NCI-H1436 (cell line): ENCODE results near the gene DNMT3B.

Experiments
- DNase-seq: peaks from one replicate; lab custom pipeline; 2025; lab: John Stamatoyannopoulos, UW

Gene DNMT3B

GRCh38 chr20:32823737-32824588, 61.8 kb downstream of the DNMT3B start:
- DNase-seq, result no peak

- DNase-seq, result no peak
These were observed 66.0 kb downstream of the DNMT3B start for GRCh38 chr20:32828029-32828680.

DNA sequence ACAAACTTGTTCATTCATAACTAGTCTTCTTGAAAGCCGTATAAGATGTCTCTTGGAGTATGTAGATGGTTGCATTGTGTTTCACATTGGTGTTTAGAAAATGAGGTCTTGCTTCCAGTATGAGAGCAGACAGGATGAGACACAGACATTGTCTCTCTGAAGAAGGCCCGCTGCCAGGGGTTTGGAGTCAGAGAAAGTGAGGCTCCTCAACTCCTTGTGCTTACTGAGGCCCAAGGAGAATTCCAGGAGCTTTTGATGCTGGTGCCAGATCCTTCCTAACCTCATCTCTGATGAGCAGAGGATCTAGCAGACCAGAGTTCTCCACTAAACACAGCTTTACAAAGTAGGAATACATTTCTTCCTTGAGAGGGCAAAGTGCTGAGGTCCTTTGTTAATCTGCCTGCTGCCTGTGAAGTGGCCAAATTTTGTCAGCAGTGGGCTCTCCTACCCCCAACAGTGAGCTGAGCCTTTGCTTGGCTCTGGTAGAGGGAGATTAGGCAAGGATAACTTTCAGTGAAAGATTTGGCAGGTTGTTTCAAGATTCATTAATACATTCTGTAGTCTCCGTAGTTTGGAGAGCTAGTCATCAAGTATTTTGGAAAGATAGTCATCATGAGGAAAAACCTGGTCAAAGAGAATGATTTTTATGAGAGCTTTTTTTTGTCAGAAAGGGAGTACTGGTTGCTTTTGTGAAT, 67.3 kb downstream of the DNMT3B start:
- DNase-seq, result no peak

DNA sequence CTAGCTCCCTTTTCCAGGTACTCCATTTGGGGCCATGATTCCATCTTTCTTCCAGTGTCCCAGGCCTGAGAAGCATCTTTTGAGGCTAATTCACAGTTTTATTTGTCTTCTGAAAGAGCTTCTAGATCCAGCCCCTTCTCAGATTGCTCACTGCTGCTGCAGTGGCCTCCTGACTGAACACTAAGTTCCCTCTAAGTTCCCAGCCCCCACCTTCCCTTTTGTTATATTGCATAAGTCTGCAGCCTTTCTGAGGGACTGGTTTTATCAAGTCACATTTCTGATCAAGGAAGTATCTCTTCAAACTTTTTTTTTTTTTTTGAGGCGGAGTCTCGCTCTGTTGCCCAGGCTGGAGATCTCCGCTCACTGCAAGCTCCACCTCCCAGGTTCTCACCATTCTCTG, 68.3 kb downstream of the DNMT3B start:
- no peak for DNase-seq

DNA sequence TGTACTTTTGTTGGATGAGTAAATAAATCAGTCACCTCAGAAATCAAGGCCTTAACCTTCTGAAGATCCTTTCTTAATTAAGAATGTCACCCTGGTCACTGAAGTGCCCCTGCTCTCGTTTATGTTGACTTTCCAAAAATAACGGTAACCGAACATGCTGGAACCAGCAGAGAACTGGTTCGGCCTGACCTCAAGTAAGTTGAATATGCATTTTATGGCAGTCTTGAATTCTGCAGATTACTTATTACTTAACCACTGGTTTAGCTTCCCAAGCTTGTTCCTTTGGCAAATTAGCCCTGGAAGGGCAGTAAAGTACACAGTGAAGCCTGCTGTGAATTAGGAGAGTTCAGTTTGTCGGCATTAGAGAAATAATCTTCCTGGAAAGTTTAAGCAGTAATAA, 69.8 kb downstream of the DNMT3B start:
- no peak for DNase-seq

- DNase-seq, result no peak
These were observed 70.5 kb downstream of the DNMT3B start for GRCh38 chr20:32832664-32833063.

DNA sequence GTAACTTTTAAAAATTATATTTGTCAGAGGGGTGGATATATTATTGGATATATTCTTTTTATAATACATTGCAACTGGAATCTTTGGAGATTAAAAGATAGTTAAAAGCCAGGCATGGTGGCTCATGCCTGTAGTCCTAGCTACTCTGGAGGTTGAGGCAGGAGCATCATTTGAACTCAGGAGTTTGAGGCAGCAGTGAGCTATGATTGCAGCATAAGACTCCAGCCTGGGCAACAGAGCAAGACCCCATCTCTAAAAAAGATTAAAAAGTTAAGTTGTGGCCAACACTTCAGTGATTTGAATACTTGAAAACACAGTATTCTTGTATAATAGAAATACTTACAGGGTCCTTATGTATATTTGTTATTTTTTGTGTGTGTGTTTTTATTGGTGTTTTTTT, 72.8 kb downstream of the DNMT3B start:
- DNase-seq, result no peak

DNA sequence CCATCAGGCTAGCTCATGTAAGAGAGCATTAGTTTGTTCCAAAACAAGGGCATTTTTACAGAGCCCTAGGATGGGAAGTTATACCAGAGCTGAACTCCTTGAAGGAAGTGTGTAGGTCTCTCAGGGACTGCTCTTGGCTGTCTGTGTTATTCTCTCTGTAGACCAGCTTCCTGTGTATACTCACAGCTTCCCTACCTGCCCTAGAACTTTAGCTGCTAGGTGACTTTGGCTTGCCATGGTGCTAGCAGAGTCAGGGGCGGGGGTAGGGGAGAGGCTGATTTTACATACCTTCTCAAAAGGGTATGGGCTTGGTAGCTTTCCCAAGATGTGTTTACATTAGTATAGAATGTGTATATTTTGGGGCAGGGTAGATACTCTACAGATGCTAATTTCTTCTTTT, 75.0 kb downstream of the DNMT3B start:
- no peak for DNase-seq

GRCh38 chr20:32839227-32839981, 77.2 kb downstream of the DNMT3B start:
- no peak for DNase-seq

- no peak for DNase-seq
These were observed 77.7 kb downstream of the DNMT3B start for GRCh38 chr20:32839982-32840285.

GRCh38 chr20:32841174-32841573, 79.0 kb downstream of the DNMT3B start:
- DNase-seq, result no peak

- no peak for DNase-seq
These were observed 79.4 kb downstream of the DNMT3B start for GRCh38 chr20:32841632-32842031.

GRCh38 chr20:32842688-32843524, 80.7 kb downstream of the DNMT3B start:
- no peak for DNase-seq

GRCh38 chr20:32845786-32846185, 83.6 kb downstream of the DNMT3B start:
- DNase-seq, result no peak

DNA sequence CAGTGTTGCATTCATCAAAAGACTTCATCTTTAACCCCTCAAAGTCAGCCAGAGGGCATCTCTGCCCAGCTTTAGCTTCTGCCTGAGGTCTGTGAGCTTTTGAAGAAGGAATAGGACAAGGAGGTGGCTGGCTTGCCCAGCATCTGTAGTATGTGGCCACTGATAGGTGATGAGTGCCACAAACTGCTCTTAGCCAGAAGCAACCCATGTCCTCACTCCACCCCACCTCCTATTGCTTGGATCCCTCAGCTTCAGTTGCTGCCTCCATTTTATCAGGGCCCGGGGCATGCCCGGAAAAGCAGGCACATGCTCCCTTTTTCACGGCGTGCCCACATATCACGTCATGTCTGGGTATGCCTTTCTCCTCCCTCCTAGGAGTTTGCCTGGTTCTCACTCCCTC, 84.7 kb downstream of the DNMT3B start:
- no peak for DNase-seq

DNA sequence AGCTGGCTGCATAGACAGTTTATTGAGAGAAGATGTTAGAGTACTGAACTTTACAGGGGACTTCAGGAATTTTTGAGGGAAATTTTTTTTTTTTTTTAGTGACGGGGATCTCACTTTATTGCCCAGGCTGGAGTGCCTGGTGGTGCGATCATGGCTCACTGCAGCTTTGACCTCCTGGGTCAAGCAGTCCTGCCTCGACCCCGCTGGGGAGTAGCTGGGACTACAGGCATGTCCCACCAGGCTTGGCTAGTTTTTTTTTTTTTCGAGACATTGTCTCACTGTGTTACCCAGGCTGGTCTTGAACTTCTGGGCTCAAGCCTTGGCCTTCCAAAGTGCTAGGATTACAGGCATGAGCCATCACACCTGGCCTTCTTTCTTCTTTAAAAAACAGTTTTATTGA, 85.8 kb downstream of the DNMT3B start:
- DNase-seq, result no peak

GRCh38 chr20:32848846-32849245, 86.7 kb downstream of the DNMT3B start:
- DNase-seq, result no peak

DNA sequence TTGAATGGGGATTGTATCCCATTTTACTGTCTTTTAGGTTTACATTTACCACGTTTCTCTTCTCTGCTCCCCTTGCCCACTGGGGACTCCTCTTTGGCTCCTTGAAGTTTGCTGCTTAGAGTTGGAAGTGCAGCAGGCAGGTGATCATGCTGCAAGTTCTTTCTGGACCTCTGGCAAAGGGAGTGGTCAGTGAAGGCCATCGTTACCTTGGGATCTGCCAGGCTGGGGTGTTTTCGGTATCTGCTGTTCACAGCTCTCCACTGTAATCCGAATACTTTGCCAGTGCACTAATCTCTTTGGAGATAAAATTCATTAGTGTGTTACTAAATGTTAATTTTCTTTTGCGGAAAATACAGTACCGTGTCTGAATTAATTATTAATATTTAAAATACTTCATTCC, 87.4 kb downstream of the DNMT3B start:
- DNase-seq, result no peak

DNA sequence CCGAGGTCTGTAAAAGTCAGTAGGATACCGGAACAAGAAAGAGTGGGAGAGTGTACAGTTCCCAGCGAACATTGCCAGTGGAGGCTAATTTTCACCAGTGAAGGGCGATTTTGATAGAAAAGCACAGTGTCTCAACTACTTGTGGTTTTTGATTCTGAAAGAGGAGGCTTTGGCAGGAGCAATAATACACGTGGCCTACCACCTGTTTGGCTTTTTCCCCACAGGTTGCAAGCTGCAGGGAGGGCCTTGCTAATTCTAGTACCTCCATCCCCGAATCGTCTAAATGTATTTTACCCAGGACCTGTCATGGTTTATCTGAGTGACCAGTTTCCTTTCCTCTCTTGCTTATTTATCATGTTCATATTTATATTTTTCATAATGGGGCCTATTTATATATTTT, 93.2 kb downstream of the DNMT3B start:
- DNase-seq, result no peak

GRCh38 chr20:32858189-32858588, 96.0 kb downstream of the DNMT3B start:
- no peak for DNase-seq
